ENCODE results near the gene GPR161.

Gene GPR161

DNA sequence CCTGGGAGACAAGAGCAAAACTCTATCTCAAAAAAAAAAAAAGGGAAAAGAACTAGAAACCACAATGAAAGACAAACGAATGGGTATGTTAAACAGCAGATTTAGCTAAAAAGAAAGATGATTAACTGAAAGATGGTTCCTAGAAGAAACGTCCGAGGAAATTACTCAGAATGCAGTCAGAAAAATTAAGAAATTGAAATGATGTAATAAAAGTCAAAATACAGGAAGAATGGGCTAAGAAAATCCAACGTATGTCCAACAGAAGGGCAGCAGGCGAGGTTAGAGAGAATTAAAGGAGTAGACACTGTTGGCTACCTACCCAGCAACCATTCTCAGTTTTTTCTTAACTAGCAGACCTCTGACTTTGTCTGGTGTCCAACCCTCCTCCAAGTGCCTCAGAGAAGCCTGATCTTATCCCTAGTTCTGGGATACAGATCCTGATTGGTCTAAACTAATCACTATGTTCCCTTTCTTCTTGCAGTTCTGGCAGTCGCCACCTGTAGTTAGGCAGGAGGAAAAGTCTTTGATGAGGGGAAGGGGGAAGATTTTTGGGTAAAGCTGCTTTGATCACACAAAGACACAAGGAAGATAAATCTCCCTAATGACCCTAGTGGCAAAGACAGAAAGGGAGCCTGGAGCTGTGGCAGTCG lies 25.7 kb downstream of the GPR161 start:
- TF ChIP-seq, protein P1, sequence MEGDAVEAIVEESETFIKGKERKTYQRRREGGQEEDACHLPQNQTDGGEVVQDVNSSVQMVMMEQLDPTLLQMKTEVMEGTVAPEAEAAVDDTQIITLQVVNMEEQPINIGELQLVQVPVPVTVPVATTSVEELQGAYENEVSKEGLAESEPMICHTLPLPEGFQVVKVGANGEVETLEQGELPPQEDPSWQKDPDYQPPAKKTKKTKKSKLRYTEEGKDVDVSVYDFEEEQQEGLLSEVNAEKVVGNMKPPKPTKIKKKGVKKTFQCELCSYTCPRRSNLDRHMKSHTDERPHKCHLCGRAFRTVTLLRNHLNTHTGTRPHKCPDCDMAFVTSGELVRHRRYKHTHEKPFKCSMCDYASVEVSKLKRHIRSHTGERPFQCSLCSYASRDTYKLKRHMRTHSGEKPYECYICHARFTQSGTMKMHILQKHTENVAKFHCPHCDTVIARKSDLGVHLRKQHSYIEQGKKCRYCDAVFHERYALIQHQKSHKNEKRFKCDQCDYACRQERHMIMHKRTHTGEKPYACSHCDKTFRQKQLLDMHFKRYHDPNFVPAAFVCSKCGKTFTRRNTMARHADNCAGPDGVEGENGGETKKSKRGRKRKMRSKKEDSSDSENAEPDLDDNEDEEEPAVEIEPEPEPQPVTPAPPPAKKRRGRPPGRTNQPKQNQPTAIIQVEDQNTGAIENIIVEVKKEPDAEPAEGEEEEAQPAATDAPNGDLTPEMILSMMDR (IDR thresholded peaks at IDR 0.05; ENCODE audit: insufficient read depth, low read depth, low read length, missing control alignments): peak; percentile 5
- no peak overlapping the region for H3K4me3 ChIP-seq (ENCODE audit: low read length)
- peak; percentile 54 for DNase-seq (ENCODE audit: low read depth)

DNA sequence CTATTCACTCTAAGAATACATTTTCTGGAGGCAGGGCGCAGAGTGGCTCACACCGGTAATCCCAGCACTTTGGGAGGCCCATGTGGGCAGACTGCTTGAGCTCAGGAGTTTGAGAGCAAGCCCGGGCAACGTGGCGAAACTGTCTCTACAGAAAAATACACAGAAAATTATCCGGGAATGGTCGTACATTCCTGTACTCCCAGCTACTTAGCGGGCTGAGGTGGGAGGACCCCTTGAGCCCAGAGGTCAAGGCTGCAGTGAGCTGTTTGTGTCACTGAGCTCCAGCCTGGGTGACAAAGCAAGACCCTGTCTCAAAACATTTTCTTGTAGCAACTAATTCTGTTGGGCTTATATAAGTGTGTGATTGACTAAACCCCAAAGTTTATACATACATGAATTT lies 30.5 kb downstream of the GPR161 start:
- TF ChIP-seq, protein P1 (IDR thresholded peaks at IDR 0.05; ENCODE audit: insufficient read depth, low read depth, low read length, missing control alignments): no peak
- H3K4me3 ChIP-seq (ENCODE audit: low read length): no peak overlapping the region
- DNase-seq (ENCODE audit: low read depth): no peak

DNA sequence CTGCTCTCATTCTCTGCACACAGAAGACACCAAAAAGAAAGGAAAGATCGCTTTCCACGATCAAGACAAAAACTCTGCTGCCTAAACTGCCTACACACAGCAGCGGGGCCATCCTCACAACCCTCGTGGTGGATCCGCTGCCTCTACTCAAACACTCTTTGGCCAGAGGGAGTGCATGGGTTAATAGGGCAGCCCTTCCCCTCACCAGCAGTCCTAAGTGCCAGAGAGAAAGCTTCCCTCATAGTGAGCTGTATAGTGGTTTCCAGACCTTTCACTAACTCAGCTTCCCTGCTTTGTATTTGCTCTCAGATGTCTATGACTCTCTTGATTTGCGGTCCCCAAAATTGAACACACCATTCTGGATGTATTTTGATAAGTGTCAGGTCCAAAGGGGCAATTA lies 30.9 kb downstream of the GPR161 start:
- TF ChIP-seq, protein P1 (IDR thresholded peaks at IDR 0.05; ENCODE audit: insufficient read depth, low read depth, low read length, missing control alignments): no peak
- no peak overlapping the region for H3K4me3 ChIP-seq (ENCODE audit: low read length)
- no peak for DNase-seq (ENCODE audit: low read depth)

DNA sequence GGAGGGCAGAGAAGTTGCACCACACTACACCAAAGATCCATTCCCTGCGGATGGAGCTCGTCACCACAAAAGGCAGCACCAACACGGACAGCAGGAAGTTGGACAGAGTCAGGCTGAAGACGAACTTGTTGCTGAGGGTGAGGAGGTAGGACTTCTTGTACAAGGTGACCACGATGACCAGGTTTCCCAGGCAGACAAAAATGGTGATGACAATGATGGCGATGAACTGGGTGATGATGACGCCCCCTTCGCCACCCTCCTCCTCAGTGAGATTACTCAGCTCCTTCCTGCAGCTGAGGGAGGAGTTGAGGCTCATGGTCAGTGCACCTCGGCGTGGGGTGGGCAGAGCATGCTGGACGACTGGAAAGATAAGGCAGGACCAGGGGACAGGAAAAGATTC lies 32.2 kb downstream of the GPR161 start:
- no peak for DNase-seq (ENCODE audit: low read depth)
- TF ChIP-seq, protein P1 (IDR thresholded peaks at IDR 0.05; ENCODE audit: insufficient read depth, low read depth, low read length, missing control alignments): no peak
- H3K4me3 ChIP-seq (ENCODE audit: low read length): no peak overlapping the region

DNA sequence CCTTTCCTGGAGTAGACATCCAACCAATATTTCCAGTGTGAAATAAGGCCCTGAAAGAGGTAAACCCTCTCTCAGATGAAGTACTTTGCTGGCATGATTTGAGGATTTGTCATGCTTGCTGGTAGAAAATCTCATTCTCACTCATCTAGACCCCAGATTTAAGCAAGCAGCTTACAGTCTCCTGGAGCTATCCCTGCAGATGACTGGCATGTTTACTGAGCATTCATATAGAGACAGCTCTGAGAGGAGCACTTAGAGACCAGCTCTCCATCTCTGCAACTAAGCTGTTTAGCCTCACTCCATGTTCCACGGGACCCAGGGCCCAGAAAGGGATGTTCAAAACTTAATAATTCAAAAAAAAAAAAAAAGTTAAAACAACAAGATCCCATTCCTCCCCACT lies 34.2 kb downstream of the GPR161 start:
- TF ChIP-seq, protein P1 (IDR thresholded peaks at IDR 0.05; ENCODE audit: insufficient read depth, low read depth, low read length, missing control alignments): no peak
- no peak overlapping the region for H3K4me3 ChIP-seq (ENCODE audit: low read length)
- no peak for DNase-seq (ENCODE audit: low read depth)

DNA sequence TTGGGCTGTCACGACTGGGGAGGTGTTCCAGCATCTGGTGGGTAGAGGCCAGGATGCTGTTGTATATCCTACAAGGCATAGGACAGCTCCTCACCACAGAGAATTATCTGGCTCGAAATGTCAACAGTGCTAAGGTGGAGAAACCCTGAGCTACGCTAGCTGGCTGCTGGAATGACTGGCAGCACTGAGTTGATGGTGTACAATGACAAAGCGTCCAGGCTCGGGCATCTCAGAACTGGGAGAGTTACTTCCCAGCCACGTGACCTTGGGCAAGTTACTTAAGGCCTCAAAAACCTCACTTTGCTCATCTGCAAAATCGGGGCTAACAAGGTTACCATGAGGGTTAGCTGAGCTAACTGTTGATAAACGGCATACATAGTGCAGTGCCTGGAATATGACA lies 35.4 kb downstream of the GPR161 start:
- DNase-seq (ENCODE audit: low read depth): no peak
- TF ChIP-seq, protein P1 (IDR thresholded peaks at IDR 0.05; ENCODE audit: insufficient read depth, low read depth, low read length, missing control alignments): no peak
- H3K4me3 ChIP-seq (ENCODE audit: low read length): no peak overlapping the region

DNA sequence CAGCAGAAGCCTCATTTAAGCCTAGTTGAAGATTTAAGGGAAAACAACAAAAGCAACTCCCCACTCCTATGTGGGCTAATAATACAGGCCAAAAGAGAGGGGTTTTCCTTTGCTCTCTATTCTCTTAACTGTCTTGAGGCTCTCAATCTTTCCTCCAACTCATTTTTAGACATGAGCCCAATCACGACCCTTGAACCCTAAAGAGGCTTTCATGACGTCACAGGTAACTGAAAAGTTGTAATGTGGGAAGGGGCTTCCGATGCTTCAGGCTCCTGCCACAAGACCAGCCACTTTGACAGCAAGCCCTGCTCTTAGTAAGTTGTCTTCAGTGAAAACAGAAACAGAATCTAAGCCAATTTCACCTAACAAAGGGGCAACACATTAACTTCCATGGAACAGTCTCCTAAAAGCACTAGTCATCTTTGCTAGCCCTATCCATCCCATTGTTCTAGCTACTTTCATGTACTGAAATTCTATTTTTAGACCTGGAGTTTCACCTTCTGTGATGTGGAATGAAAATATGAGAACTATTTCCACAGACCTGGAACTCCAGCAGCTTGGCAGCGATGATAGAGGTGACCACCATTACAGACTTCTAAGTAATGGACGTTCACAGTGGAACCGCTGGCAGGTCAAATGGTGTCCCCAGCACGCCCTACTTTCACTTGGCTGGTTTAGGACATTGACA lies 36.3 kb downstream of the GPR161 start:
- TF ChIP-seq, protein P1 (IDR thresholded peaks at IDR 0.05; ENCODE audit: insufficient read depth, low read depth, low read length, missing control alignments): no peak
- DNase-seq (ENCODE audit: low read depth): no peak
- no peak overlapping the region for H3K4me3 ChIP-seq (ENCODE audit: low read length)
